ENCODE data around the gene KLHDC8B. TPM values are rescaled to one million over a fixed set of nuclear protein-coding genes. Genes with fewer than 3 reads are reported as not detected.
A peak's percentile ranks its signal among the peaks of the same experiment; 100 is the strongest.
"Not testable (repeated sequence)": the region's sequence is repeated elsewhere in the genome, so short reads cannot be mapped to it uniquely, and the experiment has no call there.

KLHDC8B gene
- total RNA-seq, 2 donors from 2014 or later, result 41.1 to 77.4 TPM

DNA sequence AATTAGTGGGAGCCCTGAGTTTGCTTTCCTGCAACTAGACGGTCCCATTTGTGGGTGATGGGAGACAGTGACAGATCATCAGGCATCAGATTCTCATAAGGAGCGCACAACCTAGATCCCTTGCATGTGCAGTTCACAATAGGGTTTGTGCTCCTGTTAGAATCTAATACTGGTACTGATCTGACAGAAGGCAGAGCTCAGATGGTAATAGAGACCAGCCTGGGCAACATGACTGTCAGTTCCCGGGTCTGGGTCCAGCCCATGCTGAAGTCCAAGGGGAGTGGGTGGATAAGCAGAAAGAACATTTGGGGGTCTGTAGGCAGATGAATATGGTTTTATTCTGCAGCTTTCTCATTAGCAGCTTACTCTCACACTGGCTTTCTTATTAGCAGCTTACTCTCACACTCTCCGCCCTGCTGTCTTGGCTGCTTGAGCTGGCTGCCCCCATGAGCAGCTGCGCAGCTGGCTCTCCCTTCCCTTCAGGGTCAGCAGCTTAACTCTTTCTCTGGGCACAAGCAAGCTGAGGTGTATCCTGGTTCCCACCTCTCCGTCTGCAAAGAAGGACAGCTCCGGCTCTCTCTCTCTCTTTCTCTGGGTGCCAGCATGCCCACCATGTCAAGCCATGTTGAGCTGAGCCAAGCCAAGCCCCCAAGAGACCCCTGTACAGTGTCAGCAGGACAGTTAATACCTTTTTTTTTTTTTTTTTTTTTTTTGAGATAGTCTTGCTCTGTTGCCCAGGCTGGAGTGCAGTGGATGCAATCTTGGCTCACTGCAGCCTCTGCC, 46.5 kb downstream of the KLHDC8B start:
- Histone ChIP-seq H3K9me3 (no peaks in the 10 kb centered on the region), H3K27ac (peak overlapping the region; percentile 4 to 34), H3K36me3 (no peaks in the 10 kb centered on the region), H3K4me1 (replicated peaks) (no peaks in the 10 kb centered on the region), H3K27me3 (replicated peaks; ENCODE audit: insufficient read depth) (no peaks in the 10 kb centered on the region), H3K4me3 (no peak overlapping the region)
- DNase-seq (ENCODE audit: low spot score), result no peak
- WGBS, result 51% methylated on average over 7 of the region's 7 CpGs
- TF ChIP-seq POLR2AphosphoS5 (IDR thresholded peaks at IDR 0.05) (no peak), POLR2A (IDR thresholded peaks at IDR 0.05) (no peak)
- TF ChIP-seq, protein P1, sequence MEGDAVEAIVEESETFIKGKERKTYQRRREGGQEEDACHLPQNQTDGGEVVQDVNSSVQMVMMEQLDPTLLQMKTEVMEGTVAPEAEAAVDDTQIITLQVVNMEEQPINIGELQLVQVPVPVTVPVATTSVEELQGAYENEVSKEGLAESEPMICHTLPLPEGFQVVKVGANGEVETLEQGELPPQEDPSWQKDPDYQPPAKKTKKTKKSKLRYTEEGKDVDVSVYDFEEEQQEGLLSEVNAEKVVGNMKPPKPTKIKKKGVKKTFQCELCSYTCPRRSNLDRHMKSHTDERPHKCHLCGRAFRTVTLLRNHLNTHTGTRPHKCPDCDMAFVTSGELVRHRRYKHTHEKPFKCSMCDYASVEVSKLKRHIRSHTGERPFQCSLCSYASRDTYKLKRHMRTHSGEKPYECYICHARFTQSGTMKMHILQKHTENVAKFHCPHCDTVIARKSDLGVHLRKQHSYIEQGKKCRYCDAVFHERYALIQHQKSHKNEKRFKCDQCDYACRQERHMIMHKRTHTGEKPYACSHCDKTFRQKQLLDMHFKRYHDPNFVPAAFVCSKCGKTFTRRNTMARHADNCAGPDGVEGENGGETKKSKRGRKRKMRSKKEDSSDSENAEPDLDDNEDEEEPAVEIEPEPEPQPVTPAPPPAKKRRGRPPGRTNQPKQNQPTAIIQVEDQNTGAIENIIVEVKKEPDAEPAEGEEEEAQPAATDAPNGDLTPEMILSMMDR (IDR thresholded peaks at IDR 0.05), result no peak
- intact Hi-C loops (cut with DNase I), result no loop called here

DNA sequence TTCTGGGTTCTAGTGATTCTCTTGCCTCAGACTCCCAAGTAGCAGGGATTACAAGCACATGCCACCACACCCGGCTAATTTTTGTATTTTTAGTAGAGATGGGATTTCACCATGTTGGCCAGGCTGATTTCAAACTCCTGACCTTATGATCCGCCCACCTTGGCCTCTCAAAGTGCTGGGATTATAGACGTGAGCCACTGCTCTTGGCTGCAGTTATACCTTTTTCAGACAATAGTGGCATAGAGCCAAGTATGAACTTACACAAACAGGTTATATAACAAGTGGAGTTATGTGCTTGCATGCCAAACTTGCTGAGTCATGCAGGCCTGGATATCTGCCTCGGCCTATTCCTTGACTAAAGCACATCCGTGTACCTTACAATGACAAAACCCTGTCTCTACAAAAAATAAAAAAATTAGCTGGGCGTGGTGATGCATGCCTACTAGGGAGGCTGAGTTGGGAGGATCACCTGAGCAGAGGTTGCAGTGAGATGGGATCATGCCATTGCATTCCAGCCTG, 47.1 kb downstream of the KLHDC8B start:
- peak; percentile 78 for DNase-seq (ENCODE audit: low spot score)
- intact Hi-C loops (cut with DNase I); H3K36me3 ChIP-seq; H3K4me1 ChIP-seq (replicated peaks); H3K9me3 ChIP-seq; H3K4me3 ChIP-seq; H3K27me3 ChIP-seq (replicated peaks; ENCODE audit: insufficient read depth): not testable (repeated sequence)
- peak overlapping the region; percentile 4 to 58 for H3K27ac ChIP-seq
- peak; percentile 95 for TF ChIP-seq POLR2AphosphoS5 (IDR thresholded peaks at IDR 0.05)
- 4% methylated on average over 6 of the region's 6 CpGs for WGBS

DNA sequence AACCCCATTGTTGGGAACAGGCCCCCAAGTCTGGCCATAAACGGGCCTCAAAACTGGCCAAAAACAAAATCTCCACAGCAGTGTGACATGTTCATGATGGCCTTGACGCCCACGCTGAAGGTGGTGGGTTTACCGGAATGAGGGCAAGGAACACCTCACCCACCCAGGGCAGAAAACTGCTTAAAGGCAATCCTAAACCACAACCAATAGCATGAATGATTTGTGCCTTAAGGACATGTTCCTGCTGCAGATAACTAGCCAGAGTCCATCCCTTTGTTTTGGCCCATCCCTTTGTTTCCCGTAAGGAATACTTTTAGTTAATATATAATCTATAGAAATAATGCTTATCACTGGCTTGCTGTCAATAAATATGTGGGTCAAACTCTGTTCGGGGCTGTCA, 47.7 kb downstream of the KLHDC8B start:
- Histone ChIP-seq H3K4me3 (no peak overlapping the region), H3K27ac (peak overlapping the region in 1 of 2 donors; percentile 58), H3K36me3 (no peaks in the 10 kb centered on the region), H3K9me3 (no peaks in the 10 kb centered on the region), H3K27me3 (replicated peaks; ENCODE audit: insufficient read depth) (no peaks in the 10 kb centered on the region), H3K4me1 (replicated peaks) (no peaks in the 10 kb centered on the region)
- intact Hi-C loops (cut with DNase I), result no loop called here
- TF ChIP-seq POLR2A (IDR thresholded peaks at IDR 0.05) (no peak), POLR2AphosphoS5 (IDR thresholded peaks at IDR 0.05) (no peak)
- DNase-seq (ENCODE audit: low spot score), result no peak
- WGBS, result 92% methylated on average over 6 of the region's 6 CpGs

DNA sequence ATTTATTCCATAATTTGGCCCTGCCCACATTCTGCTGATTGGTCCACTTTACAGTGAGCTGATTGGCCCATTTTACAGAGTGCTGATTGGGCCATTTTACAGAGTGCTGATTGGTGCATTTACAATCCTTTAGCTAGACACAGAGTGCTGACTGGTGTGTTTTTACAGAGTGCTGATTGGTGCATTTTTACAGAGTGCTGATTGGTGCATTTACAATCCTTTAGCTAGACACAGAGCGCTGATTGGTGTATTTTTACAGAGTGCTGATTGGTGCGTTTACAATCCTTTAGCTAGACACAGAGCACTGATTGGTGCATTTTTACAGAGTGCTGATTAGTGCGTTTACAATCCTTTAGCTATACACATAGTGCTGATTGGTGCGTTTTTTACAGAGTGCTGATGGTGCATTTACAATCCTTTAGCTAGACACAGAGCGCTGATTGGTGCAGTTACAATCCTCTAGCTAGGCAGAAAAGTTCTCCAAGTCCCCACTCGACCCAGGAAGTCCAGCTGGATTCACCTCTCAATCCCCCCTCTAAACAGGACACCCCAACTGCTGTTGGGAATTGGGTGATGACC, 49.7 kb downstream of the KLHDC8B start:
- 92% methylated on average over 6 of the region's 6 CpGs for WGBS
- H3K27ac ChIP-seq; H3K4me3 ChIP-seq; H3K9me3 ChIP-seq; intact Hi-C loops (cut with DNase I); H3K4me1 ChIP-seq (replicated peaks); DNase-seq (ENCODE audit: low spot score); H3K36me3 ChIP-seq; H3K27me3 ChIP-seq (replicated peaks; ENCODE audit: insufficient read depth): not testable (repeated sequence)

DNA sequence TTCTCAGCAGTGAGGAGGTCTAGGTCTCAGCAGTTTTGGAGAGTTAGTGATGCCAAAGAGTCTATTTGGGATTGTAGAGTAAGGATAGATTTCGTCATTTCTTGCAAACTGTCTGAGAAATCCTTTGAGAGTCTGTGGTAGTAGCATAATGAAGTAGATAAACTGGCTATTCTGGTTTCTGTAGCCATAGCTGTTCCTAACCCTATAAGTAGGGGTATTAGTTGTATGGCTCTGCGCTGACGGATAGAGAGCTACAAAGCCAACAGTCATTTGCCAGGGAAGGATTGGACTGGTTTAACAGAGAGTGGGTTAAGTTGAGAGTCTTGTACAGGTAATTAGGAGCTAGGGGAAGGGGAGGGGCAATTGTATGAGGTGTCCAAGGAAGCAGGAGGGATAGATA, 50.6 kb downstream of the KLHDC8B start:
- H3K4me1 ChIP-seq (replicated peaks), result no peaks in the 10 kb centered on the region
- intact Hi-C loops (cut with DNase I), result no loop called here
- H3K27me3 ChIP-seq (replicated peaks; ENCODE audit: insufficient read depth), result no peaks in the 10 kb centered on the region
- H3K27ac ChIP-seq, result no peak overlapping the region
- DNase-seq (ENCODE audit: low spot score), result no peak
- no peaks in the 10 kb centered on the region for H3K9me3 ChIP-seq
- H3K4me3 ChIP-seq, result no peak overlapping the region
- TF ChIP-seq, protein P1 (IDR thresholded peaks at IDR 0.05), result no peak
- TF ChIP-seq POLR2A (IDR thresholded peaks at IDR 0.05) (no peak), POLR2AphosphoS5 (IDR thresholded peaks at IDR 0.05) (no peak)
- no peaks in the 10 kb centered on the region for H3K36me3 ChIP-seq
- 48% methylated on average over 3 of the region's 3 CpGs for WGBS

Other genes starting within 250 kb of the KLHDC8B start
- gene P4HTM, start 181.4 kb upstream of the KLHDC8B start, total RNA-seq, result 100 to 1,000 TPM in 1 of 2 donors, 10 to 100 TPM in 1; 56.0 to 101 TPM
- gene WDR6, start 164.2 kb upstream of the KLHDC8B start, total RNA-seq, result 100 to 1,000 TPM; 128 to 223 TPM
- gene DALRD3, start 153.0 kb upstream of the KLHDC8B start, total RNA-seq, result 10 to 100 TPM; 50.2 to 60.3 TPM
- 100 to 1,000 TPM; 168 to 183 TPM for gene NDUFAF3, start 149.5 kb upstream of the KLHDC8B start, total RNA-seq
- 100 to 1,000 TPM; 110 to 186 TPM for gene IMPDH2, start 142.2 kb upstream of the KLHDC8B start, total RNA-seq
- 100 to 1,000 TPM in 1 of 2 donors, 10 to 100 TPM in 1; 60.1 to 132 TPM for gene QRICH1, start 77.5 kb upstream of the KLHDC8B start, total RNA-seq
- 100 to 1,000 TPM; 254 to 315 TPM for gene QARS1, start 66.8 kb upstream of the KLHDC8B start, total RNA-seq
- 10 to 100 TPM; 62.7 to 98.2 TPM for gene USP19, start 50.8 kb upstream of the KLHDC8B start, total RNA-seq
- gene LAMB2, start 38.5 kb upstream of the KLHDC8B start, total RNA-seq, result 100 to 1,000 TPM; 432 to 667 TPM
- gene CCDC71, start 5.3 kb upstream of the KLHDC8B start, total RNA-seq, result 10 to 100 TPM; 44.2 to 47.0 TPM
- gene C3orf62, start 105.6 kb downstream of the KLHDC8B start, total RNA-seq, result 1 to 10 TPM; 4.3 to 9.7 TPM
- gene USP4, start 168.5 kb downstream of the KLHDC8B start, total RNA-seq, result 10 to 100 TPM; 18.3 to 30.8 TPM
- gene GPX1, start 186.8 kb downstream of the KLHDC8B start, total RNA-seq, result 100 to 1,000 TPM; 250 to 279 TPM
- 100 to 1,000 TPM; 296 to 343 TPM for gene RHOA, start 240.4 kb downstream of the KLHDC8B start, total RNA-seq
- 10 to 100 TPM; 39.6 to 70.0 TPM for gene TCTA, start 240.8 kb downstream of the KLHDC8B start, total RNA-seq

Data from prostate gland (tissue), 2 donors.